NT2/D1 (cell line): ENCODE results near the gene COTL1.

Source experiments
- YY1 ChIP-seq: IDR thresholded peaks from 2 replicates; pipeline ENCODE4 v1.6.1; 2011; ENCODE audit not compliant: insufficient read length, insufficient read depth
- ZNF274 ChIP-seq: IDR thresholded peaks from 2 replicates; pipeline ENCODE4 v1.6.1; 2011; ENCODE audit warnings: mild to moderate bottlenecking, low read depth, low read length

DNA sequence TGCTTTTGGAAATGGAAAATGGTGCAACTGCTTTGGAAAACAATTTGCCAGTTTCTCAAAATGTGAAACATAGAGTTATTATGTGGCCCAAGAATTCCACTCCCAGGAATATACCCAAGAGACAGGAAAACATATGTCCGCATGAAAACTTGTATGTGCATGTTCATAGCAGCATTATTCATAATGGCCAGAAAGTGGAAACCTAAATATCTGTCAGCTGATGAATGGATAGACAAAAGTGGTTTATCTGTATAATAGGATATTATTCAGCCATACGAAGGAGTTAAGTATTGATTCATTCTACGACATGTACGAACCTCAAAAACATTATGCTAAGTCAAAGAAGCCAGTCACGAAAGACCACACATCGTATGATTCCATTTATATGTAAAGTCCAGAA is 7.7 kb upstream of the COTL1 start:
- TF ChIP-seq YY1 (no peak), ZNF274 (no peak)
